ENCODE data around the gene CACNG7.

CACNG7 gene

GRCh38 chr19:53978975-53979801 is 70.1 kb downstream of the CACNG7 start:
- no peak for TF ChIP-seq CTCF (IDR thresholded peaks at IDR 0.05; ENCODE audit: low read depth, low read length)
- no peak overlapping the region for H3K4me3 ChIP-seq (ENCODE audit: low read depth, low read length)

- H3K4me3 ChIP-seq (ENCODE audit: low read depth, low read length) = peak overlapping the region; percentile 41
- no peak for TF ChIP-seq CTCF (IDR thresholded peaks at IDR 0.05; ENCODE audit: low read depth, low read length)
Measured at GRCh38 chr19:53980539-53981375, 71.7 kb downstream of the CACNG7 start.

- TF ChIP-seq CTCF (IDR thresholded peaks at IDR 0.05; ENCODE audit: low read depth, low read length) = no peak
- no peak overlapping the region for H3K4me3 ChIP-seq (ENCODE audit: low read depth, low read length)
Measured at GRCh38 chr19:53981376-53981951, 72.4 kb downstream of the CACNG7 start.

- no peak for TF ChIP-seq CTCF (IDR thresholded peaks at IDR 0.05; ENCODE audit: low read depth, low read length)
Measured at GRCh38 chr19:53982001-53982451, 72.9 kb downstream of the CACNG7 start.

GRCh38 chr19:53982611-53983010 is 73.5 kb downstream of the CACNG7 start:
- TF ChIP-seq CTCF (IDR thresholded peaks at IDR 0.05; ENCODE audit: low read depth, low read length) = no peak
- no peak overlapping the region for H3K4me3 ChIP-seq (ENCODE audit: low read depth, low read length)

More at GRCh38 chr19:53982001-53982451, 72.9 kb downstream of the CACNG7 start:
- H3K4me3 ChIP-seq (ENCODE audit: low read depth, low read length) = no peak overlapping the region

- H3K4me3 ChIP-seq (ENCODE audit: low read depth, low read length) = no peak overlapping the region
- no peak for TF ChIP-seq CTCF (IDR thresholded peaks at IDR 0.05; ENCODE audit: low read depth, low read length)
Measured at GRCh38 chr19:53983457-53984289, 74.6 kb downstream of the CACNG7 start.
